Ovary (tissue), 9 donors: ENCODE measurements around the gene PDHA1. TPM values are rescaled to one million over a fixed set of nuclear protein-coding genes. Genes with fewer than 3 reads are reported as not detected.

Experiments
- DNase-seq, 5 donors: peaks; one replicate each; pipeline ENCODE4 v3.0.0-alpha.2; 2019 to 2020
- H3K27ac ChIP-seq, 2 donors: fragments of 200-600 bp; one replicate each; pipeline versions ENCODE4 v1.5.1 to v1.8.0; 2019 to 2022
- H3K27me3 ChIP-seq: fragments of 200-600 bp; one replicate; pipeline ENCODE4 v1.8.0; 2022
- H3K36me3 ChIP-seq: fragments of 200-600 bp; sonication (generic); one replicate; pipeline ENCODE4 v1.5.1; 2019
- H3K4me1 ChIP-seq: one replicate; pipeline ENCODE4 v1.8.1; 2013; ENCODE audit warnings: mild to moderate bottlenecking, moderate library complexity; ENCODE audit not compliant: insufficient read depth
- H3K4me3 ChIP-seq: fragments of 200-600 bp; sonication (generic); one replicate; pipeline ENCODE4 v1.5.1; 2017
- H3K9me3 ChIP-seq, 2 donors: fragments of 200-600 bp in 1 of 2; sonication (generic) in 1 of 2; one replicate each; pipeline versions ENCODE4 v1.5.1 to v1.8.1; 2013 to 2019; ENCODE audit warnings: mild to moderate bottlenecking in 1 of 2, moderate library complexity in 1 of 2
- EP300 ChIP-seq: sonication (generic); formaldehyde crosslinking; IDR thresholded peaks from one replicate; pipeline ENCODE4 v1.6.1; 2017; ENCODE audit warnings: antibody characterized with exemption
- POLR2A ChIP-seq: fragments of 450-650 bp; IDR thresholded peaks from one replicate; pipeline ENCODE4 v1.6.1; 2017; ENCODE audit warnings: antibody characterized with exemption, mild to moderate bottlenecking, moderate library complexity
- WGBS, 3 donors: extraction: QIAGEN DNeasy Blood & Tissue Kit in 1 of 3; methylation state at CpG; one replicate each; pipeline versions ENCODE4 v1.1.5 to v1.1.7; 2013 to 2017; 5-methylcytosine and 5-hydroxymethylcytosine counted together
- intact Hi-C, 4 donors: fragments of 100-400 bp; cut with DNase I; formaldehyde crosslinking; loops; one replicate each; pipeline versions ENCODE4 v1.11.0 to v1.15.1; 2022 to 2023
- polyA plus RNA-seq, 2 donors: library from polyadenylated mRNA; stranded (reverse); fragments of 200-250 nt in 1 of 2; fragments of 350-450 nt in 1 of 2; fragmentation: Illumina TruSeq in 1 of 2; extraction: RNeasy Lipid Tissue Mini Kit (QIAGEN cat#74804) in 1 of 2; gene quantifications; one replicate each; pipeline ENCODE4 v1.2.3, GENCODE V29; 2013 to 2014
- small RNA-seq: library from RNA; depleted of rRNA; stranded (forward); fragments of <200 nt; gene quantifications from one replicate; pipeline ENCODE3, GENCODE V24; 2016
- total RNA-seq, 7 donors: library from RNA; depleted of rRNA in 2 of 7; stranded (reverse); fragments of >200 nt in 2 of 7; fragmentation: NEBNext Ultra II Directional in 3 of 7; extraction: Animal tissue kit (Norgen Biotek cat#: 25700) in 3 of 7; gene quantifications; one replicate each; pipeline versions ENCODE4 v1.1.0 to v1.2.4, GENCODE V29; 2016 to 2023
- TF ChIP-seq, protein P1 (sequence below), 3 donors: fragments of 450-650 bp in 2 of 3; fragments of 200-600 bp in 1 of 3; IDR thresholded peaks; one replicate each; pipeline versions ENCODE4 v1.5.1 to v1.8.0; 2016 to 2022; ENCODE audit warnings: antibody characterized with exemption in 3 of 3, mild to moderate bottlenecking in 1 of 3
- donor health status: DM: no; HTN: no; CAD: no; lungs with moderate emphysema.
- donor health status: DM: no; HTN: no; CAD: no.
- donor health status: Bipolar disorder and iron deficiency.
- donor health status: DM: yes; HTN: yes; CAD: no.
- donor health status: DM: no; HTN: no; CAD: no.
- donor health status: DM: yes; HTN: yes; CAD: no.

The PDHA1 gene
- total and polyA plus RNA-seq, 9 donors = 24.3 to 141 (median 91.1) TPM

DNA sequence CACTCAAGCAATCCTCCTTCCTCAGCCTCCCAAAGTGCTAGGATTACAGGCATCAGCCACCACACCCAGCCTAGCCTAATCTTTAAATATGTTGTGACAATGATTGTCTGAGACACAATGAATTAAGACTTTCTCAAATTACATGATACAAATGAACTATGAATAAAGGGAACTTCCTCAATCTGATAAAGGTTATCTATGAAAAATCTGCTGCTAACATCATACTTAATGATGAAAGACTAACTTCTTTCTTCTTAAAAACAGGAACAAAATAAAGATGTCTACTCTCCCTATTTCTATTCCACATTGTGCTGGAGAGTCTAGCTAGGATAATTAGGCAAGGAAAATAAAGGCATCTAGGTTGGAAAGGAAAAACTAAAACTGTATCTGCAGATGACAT, 60.0 kb downstream of the PDHA1 start:
- Histone ChIP-seq H3K4me3 (no peak overlapping the region), H3K9me3 (no peaks in the 10 kb centered on the region), H3K27ac (no peak overlapping the region), H3K27me3 (no peaks in the 10 kb centered on the region), H3K4me1 (no peaks in the 10 kb centered on the region), H3K36me3 (no peaks in the 10 kb centered on the region)
- intact Hi-C loops = no loop called here
- DNase-seq = no peak
- TF ChIP-seq EP300 (no peak), POLR2A (no peak)
- TF ChIP-seq, protein P1, sequence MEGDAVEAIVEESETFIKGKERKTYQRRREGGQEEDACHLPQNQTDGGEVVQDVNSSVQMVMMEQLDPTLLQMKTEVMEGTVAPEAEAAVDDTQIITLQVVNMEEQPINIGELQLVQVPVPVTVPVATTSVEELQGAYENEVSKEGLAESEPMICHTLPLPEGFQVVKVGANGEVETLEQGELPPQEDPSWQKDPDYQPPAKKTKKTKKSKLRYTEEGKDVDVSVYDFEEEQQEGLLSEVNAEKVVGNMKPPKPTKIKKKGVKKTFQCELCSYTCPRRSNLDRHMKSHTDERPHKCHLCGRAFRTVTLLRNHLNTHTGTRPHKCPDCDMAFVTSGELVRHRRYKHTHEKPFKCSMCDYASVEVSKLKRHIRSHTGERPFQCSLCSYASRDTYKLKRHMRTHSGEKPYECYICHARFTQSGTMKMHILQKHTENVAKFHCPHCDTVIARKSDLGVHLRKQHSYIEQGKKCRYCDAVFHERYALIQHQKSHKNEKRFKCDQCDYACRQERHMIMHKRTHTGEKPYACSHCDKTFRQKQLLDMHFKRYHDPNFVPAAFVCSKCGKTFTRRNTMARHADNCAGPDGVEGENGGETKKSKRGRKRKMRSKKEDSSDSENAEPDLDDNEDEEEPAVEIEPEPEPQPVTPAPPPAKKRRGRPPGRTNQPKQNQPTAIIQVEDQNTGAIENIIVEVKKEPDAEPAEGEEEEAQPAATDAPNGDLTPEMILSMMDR (IDR thresholded peaks at IDR 0.05) = no peak

DNA sequence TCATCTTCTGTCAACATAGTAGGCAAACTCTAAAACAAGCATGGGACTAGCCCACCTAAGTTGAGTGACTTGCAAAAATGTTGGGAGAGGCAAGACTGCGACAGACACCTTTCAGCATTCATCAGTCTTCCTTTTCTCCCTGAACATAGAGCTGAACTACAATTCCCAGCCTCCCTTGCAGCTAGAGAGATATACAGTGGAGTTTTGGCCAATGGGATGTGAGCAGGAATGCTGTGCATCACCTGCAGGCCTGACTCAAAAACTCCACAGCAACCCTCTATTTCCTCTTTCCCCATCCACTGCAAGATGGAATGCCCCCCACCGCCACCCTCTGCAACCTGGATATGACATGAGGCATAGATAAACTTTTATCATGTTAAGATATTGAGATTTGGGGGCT, 66.5 kb downstream of the PDHA1 start:
- no peaks in the 10 kb centered on the region for H3K36me3 ChIP-seq
- no peaks in the 10 kb centered on the region for H3K27me3 ChIP-seq
- WGBS, 3 donors = 74 to 87% (median 77%) methylated on average over 2 of the region's 2 CpGs
- no peak overlapping the region for H3K27ac ChIP-seq
- no peak for TF ChIP-seq POLR2A
- TF ChIP-seq, protein P1 (IDR thresholded peaks at IDR 0.05) = no peak
- TF ChIP-seq EP300 = no peak
- H3K4me1 ChIP-seq = no peaks in the 10 kb centered on the region
- no peak for DNase-seq
- no peak overlapping the region for H3K4me3 ChIP-seq
- H3K9me3 ChIP-seq = no peaks in the 10 kb centered on the region
- intact Hi-C loops = no loop called here

Small RNA genes lying within 50 kb of the gene (small RNA-seq; reads per million reads assigned to genes)
- not detected for gene RF00019

Other genes starting within 250 kb of the PDHA1 start
- gene ADGRG2, start 221.5 kb upstream of the PDHA1 start, total RNA-seq = 10 to 100 TPM in 2 of 7 donors, 1 to 10 TPM in 2, under 1 TPM in 3; 0.08 to 16.2 (median 1.4) TPM
- gene ADGRG2, start 221.5 kb upstream of the PDHA1 start, polyA plus RNA-seq = 1 to 10 TPM in 1 of 2 donors, under 1 TPM in 1; 0.12 to 1.3 TPM
- 1 to 10 TPM in 5 of 7 donors, under 1 TPM in 2; 0.37 to 1.8 (median 1.3) TPM for gene MAP3K15, start 171.6 kb downstream of the PDHA1 start, total RNA-seq
- 10 to 100 TPM in 1 of 2 donors, 1 to 10 TPM in 1; 1.5 to 11.6 TPM for gene MAP3K15, start 171.6 kb downstream of the PDHA1 start, polyA plus RNA-seq